GM08714 (cell line): ENCODE results near the gene SPEF1.

Experiments
- H3K4me3 ChIP-seq: fragments of 200-500 bp; sonication (Bioruptor generic); 2 replicates; pipeline ENCODE4 v1.5.1; 2014; ENCODE audit warnings: mild to moderate bottlenecking, low read length, inconsistent platforms
- ZNF274 ChIP-seq: IDR thresholded peaks from 2 replicates; pipeline ENCODE4 v1.6.1; 2012; ENCODE audit warnings: mild to moderate bottlenecking, low read depth, low read length

The SPEF1 gene

DNA sequence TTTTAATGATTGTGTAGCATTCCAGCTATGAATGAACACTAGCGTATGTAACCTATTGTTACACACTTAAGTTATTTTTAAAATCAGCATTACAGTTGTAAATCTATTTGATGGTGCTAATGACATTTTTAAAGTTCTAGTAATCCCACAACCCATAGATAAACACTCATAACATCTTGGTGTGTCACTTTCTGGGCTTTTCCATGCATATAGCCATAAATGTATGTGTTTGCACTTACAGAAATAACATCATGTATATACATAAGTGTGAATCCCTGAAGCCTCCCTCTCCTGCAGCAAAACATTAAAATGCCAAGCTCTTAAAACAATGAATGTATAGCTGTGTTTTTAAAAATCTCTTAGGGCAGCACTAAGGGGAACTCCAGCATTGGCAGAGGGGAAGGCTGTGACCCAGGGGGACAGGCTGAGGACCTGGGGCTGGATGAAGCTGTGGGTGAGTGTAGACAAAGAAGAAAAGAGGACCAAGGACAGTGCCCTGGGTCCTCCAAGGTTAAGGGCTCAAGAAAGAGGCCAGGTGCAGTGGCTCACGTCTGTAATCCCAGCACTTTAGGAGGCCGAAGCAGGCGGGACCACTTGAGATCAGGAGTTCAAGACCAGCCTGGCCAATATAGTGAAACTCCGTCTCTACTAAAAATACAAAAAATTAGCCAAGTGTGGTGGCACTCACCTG, 6.2 kb upstream of the SPEF1 start:
- H3K4me3 ChIP-seq, result no peak overlapping the region; the same call in 1 of the 2 replicates
- TF ChIP-seq ZNF274, result no peak

- H3K4me3 ChIP-seq, result peak within 1 kb of the TSS; percentile 66
- no peak for TF ChIP-seq ZNF274
These were observed 5.5 kb upstream of the SPEF1 start, which contains the start of gene CENPB for GRCh38 chr20:3786665-3787323. CENPB (minus strand) TSS chr20:3786740; CDS start chr20:3786483, 257 bp downstream.

- H3K4me3 ChIP-seq, result peak overlapping the region; percentile 66
- TF ChIP-seq ZNF274, result no peak
These were observed 4.9 kb upstream of the SPEF1 start for GRCh38 chr20:3786126-3786484.

GRCh38 chr20:3785240-3786125, 4.2 kb upstream of the SPEF1 start:
- peak overlapping the region; percentile 66; the same call in 1 of the 2 replicates for H3K4me3 ChIP-seq
- TF ChIP-seq ZNF274, result no peak

GRCh38 chr20:3784863-3785239, 3.6 kb upstream of the SPEF1 start:
- no peak for TF ChIP-seq ZNF274
- no peak overlapping the region for H3K4me3 ChIP-seq

DNA sequence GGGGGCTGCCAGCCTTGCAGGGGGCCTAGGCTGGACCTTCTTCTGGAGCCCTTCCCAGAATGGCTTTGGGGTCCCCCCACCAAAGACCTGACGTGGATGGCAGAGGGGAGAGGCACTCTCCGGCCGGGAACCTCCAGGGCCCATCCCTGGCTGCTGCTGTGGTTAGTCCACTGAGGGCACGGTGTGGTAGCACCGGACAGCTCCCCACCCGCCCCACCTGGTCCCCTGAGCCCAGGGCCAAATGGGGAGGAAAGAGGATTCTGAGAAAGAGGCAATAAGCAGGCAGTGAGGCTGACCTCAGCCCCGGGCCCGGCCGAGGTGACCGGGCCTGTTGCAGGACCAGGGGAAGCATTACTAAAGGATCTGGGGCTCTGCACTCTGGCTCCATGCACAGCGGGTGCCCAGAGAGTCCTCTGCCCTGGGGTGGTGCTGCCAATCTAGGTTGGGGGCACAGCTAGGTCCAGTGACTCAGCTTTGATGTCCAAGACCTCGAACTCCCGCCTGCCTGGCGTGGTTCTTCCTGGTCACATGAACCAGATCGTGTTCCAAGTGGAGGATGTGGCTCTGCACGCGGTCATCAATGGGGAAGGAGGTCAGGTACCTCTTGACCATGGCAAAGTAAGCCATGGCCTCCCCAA, 3.1 kb upstream of the SPEF1 start:
- TF ChIP-seq ZNF274, result no peak
- no peak overlapping the region for H3K4me3 ChIP-seq

DNA sequence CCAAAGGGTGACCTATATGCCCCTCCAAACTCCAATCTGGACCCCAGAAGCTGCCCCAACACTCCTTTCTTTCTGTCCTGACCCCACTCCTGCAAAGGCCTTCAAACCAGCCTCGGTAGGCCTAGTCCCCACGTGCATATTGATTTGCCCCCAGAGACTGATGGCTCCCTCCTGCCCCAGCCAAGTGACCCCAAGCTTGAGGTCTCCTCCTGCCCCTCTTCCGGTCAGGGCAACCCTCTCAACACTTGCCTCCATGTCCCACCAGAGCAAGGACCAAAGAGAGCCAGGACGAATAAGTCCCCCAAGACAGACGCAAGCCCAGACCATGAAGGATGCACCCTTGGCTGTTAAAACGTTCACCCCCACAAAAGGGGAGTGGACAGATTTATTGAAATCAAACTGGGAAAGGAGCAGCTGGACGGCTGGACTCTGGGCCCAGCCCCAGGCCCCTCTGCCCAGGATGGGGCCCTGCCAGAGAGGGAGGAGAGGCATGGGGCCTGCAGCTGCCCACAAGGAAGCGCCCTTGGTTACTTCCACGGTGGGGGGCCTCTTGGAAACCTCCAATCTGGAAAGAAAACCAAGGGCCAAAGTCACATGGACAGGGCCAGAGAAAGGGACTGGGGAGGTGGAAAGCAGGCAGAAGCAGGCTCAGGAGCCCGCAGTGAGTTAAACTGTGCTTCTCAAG, 2.4 kb upstream of the SPEF1 start:
- no peak for TF ChIP-seq ZNF274
- H3K4me3 ChIP-seq, result no peak overlapping the region

DNA sequence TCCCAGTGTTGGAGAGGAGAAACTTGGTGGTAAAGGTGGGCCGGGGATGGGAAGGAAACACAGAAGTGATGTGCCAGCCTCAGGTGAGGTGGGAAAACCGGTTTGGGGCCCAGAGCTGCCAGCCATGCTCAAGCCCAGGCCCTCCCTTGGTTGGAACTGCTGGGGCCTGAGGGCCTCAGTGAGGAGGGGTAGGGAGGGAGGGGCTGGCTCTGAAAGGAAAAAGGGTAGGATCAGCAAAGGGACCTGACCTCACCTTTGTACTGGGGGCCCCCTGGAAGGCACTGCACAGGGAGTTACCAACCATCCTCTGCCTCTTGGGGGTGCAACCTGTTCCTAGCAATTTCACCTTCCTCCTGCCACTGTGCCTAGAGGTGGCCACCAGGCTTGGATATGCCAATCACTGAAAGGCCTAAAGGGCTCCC, 1.8 kb upstream of the SPEF1 start:
- no peak overlapping the region for H3K4me3 ChIP-seq
- TF ChIP-seq ZNF274, result no peak

DNA sequence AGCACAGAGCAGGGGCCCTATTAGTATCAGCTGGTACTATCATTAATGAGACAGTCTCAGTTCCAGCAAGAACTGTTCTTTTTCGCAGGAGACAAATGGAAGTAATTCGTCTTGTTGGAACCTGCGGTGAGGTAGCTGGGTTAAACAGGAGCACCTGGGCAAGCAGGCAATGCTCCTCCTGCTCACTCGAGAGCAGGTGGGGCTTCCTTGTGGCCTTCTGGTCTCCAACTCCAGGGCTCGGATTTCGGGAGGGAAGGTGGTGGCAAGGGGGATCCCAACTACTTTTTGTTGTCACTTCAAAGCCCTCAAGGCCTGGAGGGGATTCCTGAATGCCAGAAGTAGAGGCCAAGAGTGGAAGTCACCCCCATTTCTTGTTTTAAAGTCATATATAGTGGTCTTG, 1.3 kb upstream of the SPEF1 start:
- TF ChIP-seq ZNF274, result no peak
- no peak overlapping the region for H3K4me3 ChIP-seq

- TF ChIP-seq ZNF274, result no peak
- no peak overlapping the region for H3K4me3 ChIP-seq
These were observed 2.3 kb downstream of the SPEF1 start for GRCh38 chr20:3778976-3779375.

DNA sequence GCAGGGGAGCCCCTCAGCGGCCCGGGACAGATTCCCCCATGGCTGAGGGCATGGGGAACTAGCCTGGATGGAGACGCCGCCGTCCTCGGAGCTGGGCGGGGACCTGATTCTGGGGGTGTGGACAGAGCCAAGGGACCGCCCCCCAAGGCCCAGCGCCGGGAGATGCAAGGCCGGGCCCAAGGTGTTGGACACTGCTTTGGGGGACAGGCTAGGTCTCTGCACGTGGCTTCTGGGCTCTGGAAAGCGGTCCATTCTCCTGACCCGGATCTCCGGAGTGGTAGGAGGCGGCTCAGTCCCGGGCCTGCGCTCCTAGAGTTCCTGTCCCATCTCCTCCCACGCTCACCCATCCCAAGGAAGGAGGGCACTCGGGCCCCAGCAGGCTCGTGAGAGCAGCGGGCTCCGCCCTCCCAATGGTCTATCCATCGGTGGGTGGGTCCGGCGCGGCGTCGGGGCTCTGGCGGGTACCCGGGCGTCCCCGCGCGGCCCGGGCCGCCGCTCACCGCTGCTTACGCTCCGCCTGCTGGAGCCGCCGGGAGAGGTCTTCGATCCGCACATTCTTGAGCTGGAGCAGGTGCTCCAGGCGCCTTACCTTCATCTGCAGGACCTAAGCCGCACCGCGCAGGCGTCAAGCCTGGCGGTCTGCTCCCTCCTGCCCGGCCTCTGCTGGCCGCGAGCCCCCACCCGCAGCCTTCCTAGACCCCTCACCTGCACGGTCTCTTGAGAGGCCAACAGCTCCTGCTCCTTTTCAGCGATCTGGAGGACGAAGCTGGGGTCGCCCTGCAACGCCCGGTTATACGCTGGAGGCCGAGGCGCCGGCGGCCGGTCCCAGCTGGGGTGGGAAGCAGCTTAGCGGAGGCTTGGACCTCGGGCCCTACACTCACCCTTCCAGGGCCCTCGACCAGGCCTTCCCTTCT, 3.3 kb downstream of the SPEF1 start:
- peak overlapping the region; percentile 6; the same call in 1 of the 2 replicates for H3K4me3 ChIP-seq
- TF ChIP-seq ZNF274, result no peak

GRCh38 chr20:3777381-3777715, 3.9 kb downstream of the SPEF1 start:
- H3K4me3 ChIP-seq, result no peak overlapping the region; the same call in 1 of the 2 replicates
- TF ChIP-seq ZNF274, result no peak
